Left renal cortex interstitium (tissue), 4 donors: ENCODE results near the gene PFDN5. TPM values are rescaled to one million over a fixed set of nuclear protein-coding genes. Genes with fewer than 3 reads are reported as not detected.

Experiments
- polyA plus RNA-seq, 4 donors: library from polyadenylated mRNA; unstranded; fragments of 120-200 nt; gene quantifications; one replicate each; pipeline ENCODE4 v1.2.1, GENCODE V29; 2013; ENCODE audit not compliant: insufficient read length in 4 of 4

Gene PFDN5
- polyA plus RNA-seq, 4 donors: 589 to 875 (median 641) TPM

Other genes with a start within 250 kb of the PFDN5 start
- 100 to 1,000 TPM in 2 of 4 donors, 10 to 100 TPM in 2; 66.5 to 168 (median 112) TPM for gene TNS2, start 245.5 kb upstream of the PFDN5 start, polyA plus RNA-seq
- 10 to 100 TPM; 17.2 to 22.9 (median 20.0) TPM for gene SPRYD3, start 216.2 kb upstream of the PFDN5 start, polyA plus RNA-seq
- 10 to 100 TPM; 11.2 to 22.5 (median 14.4) TPM for gene IGFBP6, start 197.9 kb upstream of the PFDN5 start, polyA plus RNA-seq
- gene SOAT2, start 192.1 kb upstream of the PFDN5 start, polyA plus RNA-seq: 1 to 10 TPM; 1.2 to 3.1 (median 1.6) TPM
- 10 to 100 TPM; 64.1 to 80.8 (median 67.7) TPM for gene ZNF740, start 114.8 kb upstream of the PFDN5 start, polyA plus RNA-seq
- 100 to 1,000 TPM in 2 of 4 donors, 10 to 100 TPM in 2; 25.9 to 126 (median 69.1) TPM for gene CSAD, start 114.6 kb upstream of the PFDN5 start, polyA plus RNA-seq
- gene ITGB7, start 88.3 kb upstream of the PFDN5 start, polyA plus RNA-seq: 1 to 10 TPM; 1.2 to 1.7 (median 1.3) TPM
- gene RARG, start 63.3 kb upstream of the PFDN5 start, polyA plus RNA-seq: 10 to 100 TPM; 27.5 to 39.6 (median 36.5) TPM
- gene ESPL1, start 27.2 kb upstream of the PFDN5 start, polyA plus RNA-seq: 10 to 100 TPM in 2 of 4 donors, 1 to 10 TPM in 2; 8.7 to 18.1 (median 11.4) TPM
- 10 to 100 TPM; 48.4 to 60.0 (median 57.7) TPM for gene MYG1, start 4.2 kb downstream of the PFDN5 start, polyA plus RNA-seq
- gene AAAS, start 26.1 kb downstream of the PFDN5 start, polyA plus RNA-seq: 10 to 100 TPM; 68.2 to 95.5 (median 83.3) TPM
- under 1 TPM; 0.21 to 0.41 (median 0.29) TPM for gene SP7, start 40.8 kb downstream of the PFDN5 start, polyA plus RNA-seq
- 10 to 100 TPM; 65.1 to 84.2 (median 78.0) TPM for gene SP1, start 84.6 kb downstream of the PFDN5 start, polyA plus RNA-seq
- under 1 TPM; 0.24 to 0.65 (median 0.45) TPM for gene AMHR2, start 128.3 kb downstream of the PFDN5 start, polyA plus RNA-seq
- 100 to 1,000 TPM; 159 to 202 (median 174) TPM for gene PRR13, start 146.2 kb downstream of the PFDN5 start, polyA plus RNA-seq
- 1,000 to 10,000 TPM in 3 of 4 donors, 100 to 1,000 TPM in 1; 971 to 1,152 (median 1,079) TPM for gene PCBP2, start 156.6 kb downstream of the PFDN5 start, polyA plus RNA-seq
- gene MAP3K12, start 203.9 kb downstream of the PFDN5 start, polyA plus RNA-seq: 10 to 100 TPM; 17.6 to 37.8 (median 28.6) TPM
- gene TARBP2, start 205.7 kb downstream of the PFDN5 start, polyA plus RNA-seq: 10 to 100 TPM; 40.6 to 60.3 (median 53.4) TPM
- 1 to 10 TPM in 1 of 4 donors, under 1 TPM in 1, not detected in 2; 0.73 to 1.3 TPM for gene NPFF, start 211.9 kb downstream of the PFDN5 start, polyA plus RNA-seq